Nephron progenitor cell (in vitro differentiated cells): ENCODE data around the gene TRIM47.

Source experiments
- DNase-seq: peaks from one replicate; pipeline ENCODE4 v3.0.0; 2021
- H3K27ac Mint-ChIP-seq: 2 replicates; pipeline ENCODE4 v1.8.0; 2021; ENCODE audit warnings: mild to moderate bottlenecking, moderate library complexity, mixed read lengths
- H3K27me3 Mint-ChIP-seq: 2 replicates; pipeline ENCODE4 v1.8.0; 2021; ENCODE audit warnings: mild to moderate bottlenecking, low read depth, mixed read lengths; ENCODE audit not compliant: poor library complexity
- H3K36me3 Mint-ChIP-seq: 2 replicates; pipeline ENCODE4 v1.8.0; 2021; ENCODE audit warnings: low read depth, mixed read lengths
- H3K4me1 Mint-ChIP-seq: 2 replicates; pipeline ENCODE4 v1.8.0; 2021; ENCODE audit warnings: mixed read lengths
- H3K4me3 Mint-ChIP-seq: 2 replicates; pipeline ENCODE4 v1.8.0; 2021; ENCODE audit warnings: mild to moderate bottlenecking, moderate library complexity, mixed read lengths
- H3K9me3 Mint-ChIP-seq: 2 replicates; pipeline ENCODE4 v1.8.0; 2021; ENCODE audit warnings: mild to moderate bottlenecking, moderate library complexity, mixed read lengths
- TF ChIP-seq, protein P1 (sequence below): fragments of 200-600 bp; sonication (generic); IDR thresholded peaks from 2 replicates; pipeline ENCODE4 v1.5.0; 2021; ENCODE audit warnings: antibody characterized with exemption

TRIM47 gene

DNA sequence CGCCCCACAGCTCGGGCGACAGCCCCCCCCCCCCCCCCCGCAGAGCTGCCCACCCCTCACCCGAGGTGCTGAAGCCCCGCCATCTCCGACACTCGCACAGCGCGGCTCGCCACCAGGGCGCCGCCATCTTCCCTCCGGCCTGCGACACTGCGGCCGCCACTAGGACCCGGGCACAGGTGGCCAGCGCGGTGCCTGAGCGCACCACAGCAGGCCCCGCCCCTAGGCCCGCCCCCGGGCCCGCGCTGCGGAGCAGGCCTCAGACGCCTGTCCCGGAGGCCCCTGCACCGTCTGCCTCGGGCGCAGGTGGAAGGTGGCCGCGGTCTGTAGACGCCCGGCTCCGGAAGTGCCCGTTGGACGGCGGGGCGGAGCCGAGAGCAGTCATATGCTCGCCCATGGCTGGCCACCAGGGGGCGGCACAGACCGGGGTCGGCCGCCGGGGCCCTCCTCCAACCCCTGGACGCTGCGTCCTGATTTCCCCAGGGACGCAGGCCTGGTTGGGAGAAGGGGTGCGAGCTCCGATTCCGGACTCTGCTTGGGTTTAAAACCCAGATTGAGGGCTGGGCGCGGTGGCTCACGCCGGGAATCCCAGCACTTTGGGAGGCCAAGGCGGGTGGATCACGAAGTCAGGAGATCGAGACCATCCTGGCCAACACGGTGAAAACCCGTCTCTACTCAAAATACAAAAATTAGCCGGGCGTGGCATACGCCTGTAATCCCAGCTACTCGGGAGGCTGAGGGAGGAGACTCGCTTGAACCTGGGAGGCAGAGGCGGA, 26.6 kb upstream of the TRIM47 start, which contains the start of gene MRPL38:
Gene MRPL38, minus strand, starts transcription at position 136 of the 773 bp plus-strand sequence. Its CDS starts 9 bp downstream, at position 127.
- peak; percentile 94 for DNase-seq
- Mint-ChIP-seq H3K4me1 (peaks cover 5% of the 10 kb centered on the region), H3K9me3 (no peaks in the 10 kb centered on the region), H3K27me3 (no peaks in the 10 kb centered on the region), H3K27ac (peak within 1 kb of the TSS; percentile 96), H3K4me3 (peak within 1 kb of the TSS; percentile 97), H3K36me3 (peaks cover 6% of the 10 kb centered on the region)
- TF ChIP-seq, protein P1, sequence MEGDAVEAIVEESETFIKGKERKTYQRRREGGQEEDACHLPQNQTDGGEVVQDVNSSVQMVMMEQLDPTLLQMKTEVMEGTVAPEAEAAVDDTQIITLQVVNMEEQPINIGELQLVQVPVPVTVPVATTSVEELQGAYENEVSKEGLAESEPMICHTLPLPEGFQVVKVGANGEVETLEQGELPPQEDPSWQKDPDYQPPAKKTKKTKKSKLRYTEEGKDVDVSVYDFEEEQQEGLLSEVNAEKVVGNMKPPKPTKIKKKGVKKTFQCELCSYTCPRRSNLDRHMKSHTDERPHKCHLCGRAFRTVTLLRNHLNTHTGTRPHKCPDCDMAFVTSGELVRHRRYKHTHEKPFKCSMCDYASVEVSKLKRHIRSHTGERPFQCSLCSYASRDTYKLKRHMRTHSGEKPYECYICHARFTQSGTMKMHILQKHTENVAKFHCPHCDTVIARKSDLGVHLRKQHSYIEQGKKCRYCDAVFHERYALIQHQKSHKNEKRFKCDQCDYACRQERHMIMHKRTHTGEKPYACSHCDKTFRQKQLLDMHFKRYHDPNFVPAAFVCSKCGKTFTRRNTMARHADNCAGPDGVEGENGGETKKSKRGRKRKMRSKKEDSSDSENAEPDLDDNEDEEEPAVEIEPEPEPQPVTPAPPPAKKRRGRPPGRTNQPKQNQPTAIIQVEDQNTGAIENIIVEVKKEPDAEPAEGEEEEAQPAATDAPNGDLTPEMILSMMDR = peak; percentile 96

DNA sequence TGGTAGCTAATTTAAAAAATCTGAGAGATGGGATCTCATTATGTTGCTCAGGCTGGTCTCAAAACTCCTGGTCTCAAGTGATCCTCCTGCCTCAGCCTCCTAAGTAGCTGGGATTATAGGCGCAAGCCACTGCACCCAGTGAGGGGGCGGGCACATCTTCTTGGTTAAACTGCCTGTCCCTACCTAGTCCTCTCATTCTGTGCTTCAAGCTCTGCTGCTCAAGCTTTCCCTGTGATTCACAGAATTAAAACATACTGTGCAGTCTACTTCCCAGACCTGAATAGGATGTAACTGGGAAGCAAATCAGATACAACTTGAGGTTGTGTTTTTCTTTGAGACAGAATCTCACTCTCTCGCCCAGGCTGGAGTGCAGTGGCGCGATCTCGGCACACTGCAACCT, 24.0 kb upstream of the TRIM47 start:
- Mint-ChIP-seq H3K4me3 (no peak overlapping the region), H3K27ac (no peak overlapping the region), H3K27me3 (no peaks in the 10 kb centered on the region), H3K9me3 (no peaks in the 10 kb centered on the region), H3K4me1 (peaks cover 11% of the 10 kb centered on the region), H3K36me3 (peaks cover 18% of the 10 kb centered on the region)
- TF ChIP-seq, protein P1 = no peak
- no peak for DNase-seq

DNA sequence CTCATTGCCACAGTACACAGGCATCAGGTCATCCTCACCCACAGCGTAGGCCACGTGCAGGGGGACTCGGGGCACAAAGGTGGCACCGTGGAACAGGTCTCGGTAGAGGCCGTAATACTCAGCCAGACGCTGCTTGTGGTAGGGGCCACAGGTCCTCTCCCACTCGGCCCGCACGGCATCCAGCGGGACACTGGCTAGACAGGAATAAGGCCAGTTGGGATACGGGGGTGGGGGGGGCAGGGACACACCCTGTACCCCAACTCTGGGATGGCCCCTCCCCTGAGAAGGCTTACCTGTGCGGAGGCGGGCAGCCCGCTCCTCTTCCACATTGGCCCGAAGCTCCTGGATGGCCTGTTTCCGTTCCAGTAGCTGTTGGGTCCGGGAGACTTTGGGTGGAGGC, 23.3 kb upstream of the TRIM47 start:
- DNase-seq = no peak
- H3K9me3 Mint-ChIP-seq = no peaks in the 10 kb centered on the region

DNA sequence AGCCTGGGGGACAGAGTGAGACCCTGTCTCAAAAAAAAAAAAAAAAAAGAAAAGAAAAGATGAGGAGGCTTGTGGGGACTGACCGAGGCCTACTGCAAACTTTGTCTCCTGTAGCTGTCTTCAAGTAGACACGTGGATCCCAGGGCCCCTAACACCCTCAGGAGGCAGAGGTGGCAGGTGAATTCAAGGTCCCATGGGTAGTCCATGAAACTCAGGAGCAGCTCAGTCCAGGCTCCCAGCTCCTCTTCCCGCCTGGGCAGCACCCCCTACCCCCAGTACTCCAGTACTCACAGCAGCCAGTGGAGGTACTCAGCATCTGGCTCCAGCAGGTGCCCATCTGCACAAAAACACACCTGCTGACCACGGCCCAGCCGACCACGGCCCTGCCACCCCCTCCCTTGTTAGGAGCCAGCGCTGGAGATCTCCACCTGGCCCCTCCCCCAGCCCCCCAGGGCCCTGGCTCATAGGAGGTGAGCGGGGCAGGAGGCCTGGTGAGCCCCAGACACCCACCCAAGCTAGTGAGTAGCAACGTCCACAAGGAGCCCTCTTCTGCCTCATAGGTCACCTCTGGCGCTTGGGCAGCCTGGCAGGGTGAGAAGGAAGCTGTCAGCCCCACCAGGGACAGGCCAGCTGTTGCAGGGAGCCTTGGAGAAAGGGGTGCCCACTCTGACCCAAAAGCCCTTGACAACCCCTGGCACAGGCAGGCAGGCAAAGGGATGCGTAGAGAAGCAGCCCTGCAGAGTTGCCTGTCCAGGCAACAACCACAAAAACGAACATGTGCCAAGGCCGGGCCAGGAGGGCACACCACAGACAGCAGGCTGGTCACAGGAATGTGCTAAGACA, 22.5 kb upstream of the TRIM47 start:
- Mint-ChIP-seq H3K27ac (no peak overlapping the region), H3K4me1 (peaks cover 14% of the 10 kb centered on the region), H3K4me3 (no peak overlapping the region), H3K27me3 (no peaks in the 10 kb centered on the region), H3K9me3 (no peaks in the 10 kb centered on the region), H3K36me3 (peaks cover 18% of the 10 kb centered on the region)
- TF ChIP-seq, protein P1 = no peak
- DNase-seq = no peak

More for the DNA sequence above, 23.3 kb upstream of the TRIM47 start:
- TF ChIP-seq, protein P1 = no peak
- H3K27me3 Mint-ChIP-seq = no peaks in the 10 kb centered on the region
- H3K4me3 Mint-ChIP-seq = no peak overlapping the region
- H3K27ac Mint-ChIP-seq = no peak overlapping the region
- peaks cover 14% of the 10 kb centered on the region for H3K4me1 Mint-ChIP-seq
- peaks cover 18% of the 10 kb centered on the region for H3K36me3 Mint-ChIP-seq

DNA sequence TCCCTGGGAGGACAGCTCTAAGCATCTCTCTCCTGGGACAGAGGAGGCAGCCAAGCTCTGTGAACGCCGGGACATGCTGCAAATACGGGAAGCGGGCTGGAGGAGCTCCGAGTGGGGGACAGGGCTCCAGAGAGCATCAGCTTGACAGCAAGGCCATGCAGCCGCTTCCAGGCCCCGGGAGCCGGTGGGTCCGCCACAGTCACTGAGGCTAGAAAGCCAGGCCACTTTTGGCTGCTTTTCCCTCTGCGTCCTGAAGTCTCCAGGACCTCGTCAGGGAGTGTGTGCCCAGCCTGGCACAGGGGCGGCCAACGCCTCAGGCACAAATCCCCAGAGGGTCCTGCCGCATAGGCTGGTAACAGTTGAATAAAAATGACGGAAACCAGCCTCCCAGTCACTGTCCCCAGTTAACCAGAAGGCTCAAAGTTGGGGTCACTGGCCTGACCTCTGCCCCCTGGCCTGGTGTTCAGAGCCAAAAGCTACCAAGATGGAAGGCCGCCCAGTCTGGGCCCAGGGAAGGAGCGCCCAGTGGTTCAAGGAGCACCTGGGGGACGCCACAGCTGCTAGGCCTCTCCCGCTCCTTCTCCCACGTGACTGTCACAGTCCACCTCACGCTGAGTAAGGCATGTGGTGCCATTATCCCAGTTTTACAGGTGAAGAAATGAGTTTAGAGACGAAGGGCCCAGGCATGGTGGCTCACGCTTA, 21.5 kb upstream of the TRIM47 start:
- H3K4me1 Mint-ChIP-seq = peaks cover 23% of the 10 kb centered on the region
- H3K27me3 Mint-ChIP-seq = no peaks in the 10 kb centered on the region
- TF ChIP-seq, protein P1 = no peak
- peaks cover 18% of the 10 kb centered on the region for H3K36me3 Mint-ChIP-seq
- H3K9me3 Mint-ChIP-seq = no peaks in the 10 kb centered on the region
- no peak overlapping the region for H3K27ac Mint-ChIP-seq
- no peak overlapping the region for H3K4me3 Mint-ChIP-seq
- DNase-seq = no peak
